HepG2 (cell line): ENCODE data around the gene WFDC12. TPM values are rescaled to one million over a fixed set of nuclear protein-coding genes. Genes with fewer than 3 reads are reported as not detected.
A peak's percentile ranks its signal among the peaks of the same experiment; 100 is the strongest.

Experiments used
- ATAC-seq: fragments of 200-7000 bp; cut with Tn5 transposase; 3 replicates; pipeline ENCODE4 v1.9.1; 2020; ENCODE audit warnings: mild to moderate bottlenecking, moderate library complexity
- Bru-seq: library from RNA; stranded (reverse); fragments of 400-500 nt; gene quantifications from one replicate; lab custom pipeline; 2021; lab: Mats Ljungman, UMichigan
- BruChase-seq, 2 experiments: library from RNA; stranded (reverse); fragments of 400-500 nt; gene quantifications; one replicate each; lab custom pipeline; 2021; lab: Mats Ljungman, UMichigan
- BruUV-seq: library from RNA; stranded (reverse); fragments of 400-500 nt; replicated peaks from 2 replicates; lab custom pipeline; 2021; lab: Mats Ljungman, UMichigan
- CTCF ChIA-PET: fragments of 300-600 bp; formaldehyde crosslinking; extraction: SDS; loops from one replicate; lab custom pipeline; 2021; ENCODE audit warnings: low total read pairs, inconsistent platforms, low intra/inter-chr PET ratio; lab: Yijun Ruan, JAX
- POLR2A ChIA-PET: fragments of 350-600 bp; sonication (Branson Sonifier 250); formaldehyde crosslinking; loops from one replicate; lab custom pipeline; 2020; ENCODE audit warnings: antibody characterized with exemption, inconsistent platforms; lab: Yijun Ruan, JAX
- DNase-seq: peaks from one replicate; pipeline ENCODE4 v3.0.0-alpha.2; 2015; ENCODE audit warnings: low spot score
- FAIRE-seq: peaks from 3 replicates; lab custom pipeline; 2011; peaks lifted over from hg19 to GRCh38; lab: Jason Lieb, UNC
- H2AFZ ChIP-seq: one replicate; pipeline ENCODE4 v1.6.1; 2011; ENCODE audit warnings: low read length, inconsistent platforms
- H3K27ac ChIP-seq: fragments of 300-600 bp; 3 replicates; pipeline ENCODE4 v1.8.0; 2011; ENCODE audit warnings: mixed run types, mild to moderate bottlenecking, mixed read lengths, low read length, inconsistent platforms; ENCODE audit not compliant: insufficient read depth; ENCODE audit errors: extremely low read length
- H3K27me3 ChIP-seq, 2 experiments: fragments of 200-600 bp in 1 of 2; 2 replicates in 1 of 2; 3 replicates in 1 of 2; pipeline versions ENCODE4 v1.6.0 to v1.8.0; 2011; ENCODE audit warnings: low read length in 2 of 2, mild to moderate bottlenecking in 2 of 2, moderate library complexity in 2 of 2, inconsistent platforms in 1 of 2; ENCODE audit not compliant: insufficient read depth in 2 of 2, control insufficient read depth in 1 of 2
- H3K36me3 ChIP-seq, 2 experiments: fragments of 200-600 bp in 1 of 2; replicated peaks in 1 of 2; 2 replicates in 1 of 2; 3 replicates in 1 of 2; pipeline versions ENCODE4 v1.5.1 to v1.8.0; 2011; ENCODE audit warnings: low read length in 2 of 2, inconsistent platforms in 1 of 2; ENCODE audit not compliant: insufficient read depth in 2 of 2, control insufficient read depth in 1 of 2
- H3K4me1 ChIP-seq: 2 replicates; pipeline ENCODE4 v1.5.1; 2012; ENCODE audit warnings: low read length, inconsistent platforms; ENCODE audit not compliant: insufficient read depth
- H3K4me2 ChIP-seq: 2 replicates; pipeline ENCODE4 v1.6.0; 2011; ENCODE audit warnings: low read depth, low read length, inconsistent platforms
- H3K4me3 ChIP-seq, 3 experiments: fragments of 200-600 bp in 1 of 3; sonication (generic), shearing (Covaris generic) in 1 of 3; replicated peaks in 1 of 3; 2 replicates each; pipeline ENCODE4 v1.5.1; 2011 to 2016; ENCODE audit warnings: low read length in 3 of 3, inconsistent platforms in 2 of 3, low read depth in 2 of 3, mild to moderate bottlenecking in 2 of 3, control low read depth in 1 of 3, mixed read lengths in 1 of 3; ENCODE audit not compliant: insufficient read depth in 1 of 3
- H3K79me2 ChIP-seq: one replicate; pipeline ENCODE4 v1.6.1; 2011; ENCODE audit warnings: low read length, inconsistent platforms; ENCODE audit not compliant: insufficient read depth
- H3K9ac ChIP-seq: 2 replicates; pipeline ENCODE4 v1.6.0; 2011; ENCODE audit warnings: mild to moderate bottlenecking, low read depth, low read length, inconsistent platforms; ENCODE audit not compliant: insufficient read depth
- H3K9me3 ChIP-seq: 2 replicates; pipeline ENCODE4 v1.5.1; 2012; ENCODE audit warnings: mild to moderate bottlenecking, low read length
- H4K20me1 ChIP-seq: 2 replicates; pipeline ENCODE4 v1.6.0; 2011; ENCODE audit warnings: inconsistent platforms, mild to moderate bottlenecking, low read length, moderate library complexity; ENCODE audit not compliant: insufficient read depth
- MYC ChIP-seq: sonication (generic); formaldehyde crosslinking; IDR thresholded peaks from 2 replicates; pipeline ENCODE4 v1.9.0; 2021; ENCODE audit warnings: missing genetic modification reagents, borderline replicate concordance
- SMAD9 ChIP-seq: sonication (generic); formaldehyde crosslinking; IDR thresholded peaks from 2 replicates; pipeline ENCODE4 v1.5.1; 2020; ENCODE audit warnings: mild to moderate bottlenecking, missing genetic modification reagents
- ZEB1 ChIP-seq: IDR thresholded peaks from 2 replicates; pipeline ENCODE4 v1.6.1; 2012; ENCODE audit warnings: mild to moderate bottlenecking, low read depth, inconsistent platforms; ENCODE audit not compliant: insufficient replicate concordance
- ZNF335 ChIP-seq: sonication (generic); formaldehyde crosslinking; IDR thresholded peaks from 2 replicates; pipeline ENCODE4 v1.4.0; 2020; ENCODE audit warnings: missing genetic modification reagents
- WGBS: methylation state at CpG from one replicate; pipeline ENCODE4 v1.1.6; 2017; ENCODE audit warnings: low lambda C conversion rate; 5-methylcytosine and 5-hydroxymethylcytosine counted together
- in situ Hi-C: cut with HindIII; loops from 2 replicates; pipeline ENCODE4 v1.10.0; 2017; ENCODE audit warnings: low pct_unique_long_range_greater_than_20kb; ENCODE audit not compliant: extremely low pct_ligation_motif_present
- intact Hi-C: fragments of 100-400 bp; cut with micrococcal nuclease; formaldehyde crosslinking; loops from one replicate; pipeline ENCODE4 v1.10.0; 2022; ENCODE audit not compliant: unreplicated experiment
- long read RNA-seq, 2 experiments: library from RNA in 1 of 2; library from polyadenylated mRNA in 1 of 2; stranded (forward) in 1 of 2; unstranded in 1 of 2; transcript quantifications; one replicate each; pipeline ENCODE4 v2.0.0, GENCODE V29; 2019 to 2022
- polyA minus RNA-seq, 3 experiments: library from RNA; depleted of rRNA, polyadenylated mRNA; stranded (reverse); fragments of >200 nt; gene quantifications; 2 replicates each; pipeline ENCODE4 v1.2.3, GENCODE V29; 2011; ENCODE audit warnings: low replicate concordance in 1 of 3
- polyA plus RNA-seq, 8 experiments: library from polyadenylated mRNA; depleted of rRNA in 3 of 8; stranded (reverse) in 7 of 8; unstranded in 1 of 8; fragments of >200 nt; fragmentation: Illumina TruSeq in 4 of 8; extraction: Trizol in 4 of 8; gene quantifications; 2 replicates each; pipeline versions ENCODE4 v1.2.1 to v1.2.3, GENCODE V29; 2011 to 2016; ENCODE audit warnings: low read depth in 4 of 8, missing spikeins in 1 of 8, mixed read lengths in 1 of 8; ENCODE audit not compliant: insufficient read depth in 1 of 8
- total RNA-seq, 5 experiments: library from RNA; depleted of rRNA; stranded (reverse); fragments of >200 nt; fragmentation: Illumina TruSeq; extraction: Trizol; gene quantifications; 2 replicates each; pipeline ENCODE4 v1.2.3, GENCODE V29; 2016; ENCODE audit warnings: low read depth in 1 of 5
- TF ChIP-seq, protein P1 (sequence below): sonication (generic); formaldehyde crosslinking; IDR thresholded peaks from 2 replicates; pipeline ENCODE4 v1.5.0; 2020; ENCODE audit warnings: mild to moderate bottlenecking, missing genetic modification reagents, moderate library complexity

WFDC12 gene, protein sequence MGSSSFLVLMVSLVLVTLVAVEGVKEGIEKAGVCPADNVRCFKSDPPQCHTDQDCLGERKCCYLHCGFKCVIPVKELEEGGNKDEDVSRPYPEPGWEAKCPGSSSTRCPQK
- total RNA-seq (2016; rRNA removed; fragmentation: Illumina TruSeq; extraction: Trizol) (not detected in 2 replicates), polyA plus RNA-seq (2011; rRNA removed) (not detected in 2 replicates), polyA minus RNA-seq (2011; rRNA and poly(A)+ RNA removed; ENCODE audit: low replicate concordance) (not detected in 2 replicates), Bru-seq, nascent RNA (not detected), BruChase-seq, experiment 1, labeled RNA remaining after a 6-hour chase (not detected), BruChase-seq, experiment 2, labeled RNA remaining after a 2-hour chase (not detected)
- total RNA-seq (2016; cell fraction: cytosol; rRNA removed; fragmentation: Illumina TruSeq; extraction: Trizol; ENCODE audit: low read depth): not detected in 2 replicates
- not detected in 2 replicates for total RNA-seq (2016; cell fraction: insoluble cytoplasmic fraction; rRNA removed; fragmentation: Illumina TruSeq; extraction: Trizol)
- not detected in 2 replicates for total RNA-seq (2016; cell fraction: membrane; rRNA removed; fragmentation: Illumina TruSeq; extraction: Trizol)
- not detected in 2 replicates for total RNA-seq (2016; cell fraction: nucleus; rRNA removed; fragmentation: Illumina TruSeq; extraction: Trizol)
- not detected in 2 replicates for polyA plus RNA-seq (2011; cell fraction: cytosol; rRNA removed)
- not detected in 2 replicates for polyA plus RNA-seq (2011; cell fraction: nucleus; rRNA removed)
- not detected in 2 replicates for polyA plus RNA-seq (2012)
- not detected in 2 replicates for polyA plus RNA-seq (2016; cell fraction: cytosol; fragmentation: Illumina TruSeq; extraction: Trizol; ENCODE audit: low read depth)
- not detected in 2 replicates for polyA plus RNA-seq (2016; cell fraction: insoluble cytoplasmic fraction; fragmentation: Illumina TruSeq; extraction: Trizol; ENCODE audit: low read depth)
- polyA plus RNA-seq (2016; cell fraction: membrane; fragmentation: Illumina TruSeq; extraction: Trizol; ENCODE audit: low read depth): not detected in 2 replicates
- polyA plus RNA-seq (2016; cell fraction: nucleus; fragmentation: Illumina TruSeq; extraction: Trizol; ENCODE audit: insufficient read depth, low read depth): not detected in 2 replicates
- polyA minus RNA-seq (2011; cell fraction: cytosol; rRNA and poly(A)+ RNA removed): not detected in 2 replicates
- not detected in 2 replicates for polyA minus RNA-seq (2011; cell fraction: nucleus; rRNA and poly(A)+ RNA removed)
- long read RNA-seq, experiment 1: 0 reads
- long read RNA-seq, experiment 2: 0 reads

DNA sequence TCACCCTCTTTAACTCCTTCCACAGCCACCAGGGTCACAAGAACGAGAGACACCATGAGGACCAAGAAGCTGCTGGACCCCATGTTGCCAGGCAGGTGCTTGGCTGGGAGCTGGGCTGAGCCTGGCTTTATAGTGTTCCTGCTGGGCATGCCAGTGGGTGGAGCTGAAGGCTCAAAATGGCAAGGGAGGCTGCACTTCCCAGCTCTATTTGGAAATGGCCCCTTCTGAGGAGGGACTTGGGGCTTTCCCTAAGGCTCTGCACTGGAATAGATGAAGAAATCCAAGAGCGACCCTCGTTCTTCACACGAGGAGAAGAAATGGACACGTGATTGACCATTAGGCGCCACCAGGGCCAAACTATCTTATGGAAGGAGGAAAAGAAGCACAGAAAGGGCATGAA lies at the start of gene WFDC12:
WFDC12 (minus strand) TSS at position 101 of the 400 bp plus-strand sequence; CDS start at position 83, 18 bp downstream.
- DNase-seq (no peak), FAIRE-seq (no peak), ATAC-seq (no peak; the same call in 2 of the 3 replicates)
- in situ Hi-C loops (no loop called here), intact Hi-C loops (no loop called here)
- Histone ChIP-seq H4K20me1 (no peaks in the 10 kb centered on the region), H3K27ac (no peak within 1 kb of the TSS), H3K79me2 (no peaks in the 10 kb centered on the region), H3K4me3 (no peak within 1 kb of the TSS), H3K36me3 (no peaks in the 10 kb centered on the region), H3K27me3 (peaks cover 1 to 6% of the 10 kb centered on the region in 2 experiments; a peak in 2 of 5 replicates), H3K9ac (no peak within 1 kb of the TSS), H3K9me3 (no peaks in the 10 kb centered on the region), H3K4me2 (no peak within 1 kb of the TSS), H3K4me1 (peaks cover 7% of the 10 kb centered on the region; the same call in 1 of the 2 replicates), H2AFZ (no peak within 1 kb of the TSS)
- TF ChIP-seq, protein P1, sequence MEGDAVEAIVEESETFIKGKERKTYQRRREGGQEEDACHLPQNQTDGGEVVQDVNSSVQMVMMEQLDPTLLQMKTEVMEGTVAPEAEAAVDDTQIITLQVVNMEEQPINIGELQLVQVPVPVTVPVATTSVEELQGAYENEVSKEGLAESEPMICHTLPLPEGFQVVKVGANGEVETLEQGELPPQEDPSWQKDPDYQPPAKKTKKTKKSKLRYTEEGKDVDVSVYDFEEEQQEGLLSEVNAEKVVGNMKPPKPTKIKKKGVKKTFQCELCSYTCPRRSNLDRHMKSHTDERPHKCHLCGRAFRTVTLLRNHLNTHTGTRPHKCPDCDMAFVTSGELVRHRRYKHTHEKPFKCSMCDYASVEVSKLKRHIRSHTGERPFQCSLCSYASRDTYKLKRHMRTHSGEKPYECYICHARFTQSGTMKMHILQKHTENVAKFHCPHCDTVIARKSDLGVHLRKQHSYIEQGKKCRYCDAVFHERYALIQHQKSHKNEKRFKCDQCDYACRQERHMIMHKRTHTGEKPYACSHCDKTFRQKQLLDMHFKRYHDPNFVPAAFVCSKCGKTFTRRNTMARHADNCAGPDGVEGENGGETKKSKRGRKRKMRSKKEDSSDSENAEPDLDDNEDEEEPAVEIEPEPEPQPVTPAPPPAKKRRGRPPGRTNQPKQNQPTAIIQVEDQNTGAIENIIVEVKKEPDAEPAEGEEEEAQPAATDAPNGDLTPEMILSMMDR: peak; percentile 26; the same call in 1 of the 2 replicates
- TF ChIP-seq SMAD9 (CRISPR knock-in tag) (no peak), ZNF335 (CRISPR knock-in tag) (no peak), MYC (CRISPR knock-in tag) (no peak), ZEB1 (no peak)
- ChIA-PET CTCF (no interaction called here), POLR2A (no interaction called here)
- BruUV-seq: no TSS peak
- 4% methylated on average over 5 of the region's 6 CpGs for WGBS
